ENCODE results near the gene KRT39. TPM values are rescaled to one million over a fixed set of nuclear protein-coding genes. Genes with fewer than 3 reads are reported as not detected.
"Not testable (repeated sequence)": the region's sequence is repeated elsewhere in the genome, so short reads cannot be mapped to it uniquely, and the experiment has no call there.

KRT39 gene
- total RNA-seq, 1 donor from 2014 or later, result 3.1 TPM

DNA sequence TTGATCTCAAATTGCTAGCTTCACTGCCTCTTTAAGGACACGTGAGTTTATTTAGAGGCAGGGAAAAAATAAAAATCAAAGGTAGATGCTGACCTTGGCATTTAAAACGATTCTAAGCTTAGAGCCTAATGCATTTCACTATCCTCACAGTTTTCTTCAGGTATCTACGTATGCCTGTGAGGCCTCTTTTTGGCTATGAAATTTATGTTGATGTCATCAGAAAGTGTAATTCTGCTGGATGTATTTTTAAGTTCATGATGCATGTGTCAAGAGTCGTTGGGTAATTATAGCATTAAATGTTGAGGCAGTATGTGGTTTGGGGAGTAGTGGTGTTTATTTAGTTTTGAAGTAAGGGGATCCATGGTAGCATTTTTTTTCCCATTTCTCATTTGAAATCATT is 37.2 kb upstream of the KRT39 start:
- Histone ChIP-seq H3K4me1 (ENCODE audit: control insufficient read depth in 3 of 3, insufficient read depth in 3 of 3, low read length in 3 of 3) (no peaks in the 10 kb centered on the region), H3K36me3 (ENCODE audit: control insufficient read depth in 3 of 3, insufficient read depth in 3 of 3, low read length in 3 of 3) (no peaks in the 10 kb centered on the region), H3K27me3 (ENCODE audit: control insufficient read depth in 3 of 3, insufficient read depth in 3 of 3, low read length in 3 of 3) (peaks cover 0 to 6% (median 3%) of the 10 kb centered on the region in 3 donors), H3K9me3 (ENCODE audit: control insufficient read depth in 3 of 3, low read length in 3 of 3) (no peaks in the 10 kb centered on the region), H3K4me3 (ENCODE audit: low read length in 3 of 3) (no peak overlapping the region), H3K9ac (ENCODE audit: low read depth in 1 of 3, low read length in 3 of 3) (no peak overlapping the region), H3K27ac (ENCODE audit: low read depth, low read length) (no peak overlapping the region)

DNA sequence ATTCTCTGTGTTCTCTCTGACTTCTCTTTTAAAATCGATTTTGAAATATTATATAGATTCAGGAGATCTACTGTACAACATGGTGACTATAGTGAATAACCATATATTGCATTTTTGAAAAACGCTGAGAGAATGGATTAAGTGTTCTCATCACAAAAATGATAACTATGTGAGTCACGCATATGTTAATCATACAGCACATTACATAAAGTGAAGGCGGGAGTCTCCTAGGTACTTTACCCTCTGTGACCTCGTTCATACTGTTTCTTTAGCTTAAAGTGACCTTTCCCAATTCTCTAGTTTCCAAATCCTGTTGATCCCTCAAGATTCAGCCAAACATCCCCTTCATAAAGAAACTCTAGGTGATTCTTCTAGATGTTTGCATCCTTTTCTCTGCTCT is 36.1 kb upstream of the KRT39 start:
- no peaks in the 10 kb centered on the region for H3K4me1 ChIP-seq (ENCODE audit: control insufficient read depth in 3 of 3, insufficient read depth in 3 of 3, low read length in 3 of 3)
- no peaks in the 10 kb centered on the region for H3K36me3 ChIP-seq (ENCODE audit: control insufficient read depth in 3 of 3, insufficient read depth in 3 of 3, low read length in 3 of 3)
- no peak overlapping the region for H3K27ac ChIP-seq (ENCODE audit: low read depth, low read length)

DNA sequence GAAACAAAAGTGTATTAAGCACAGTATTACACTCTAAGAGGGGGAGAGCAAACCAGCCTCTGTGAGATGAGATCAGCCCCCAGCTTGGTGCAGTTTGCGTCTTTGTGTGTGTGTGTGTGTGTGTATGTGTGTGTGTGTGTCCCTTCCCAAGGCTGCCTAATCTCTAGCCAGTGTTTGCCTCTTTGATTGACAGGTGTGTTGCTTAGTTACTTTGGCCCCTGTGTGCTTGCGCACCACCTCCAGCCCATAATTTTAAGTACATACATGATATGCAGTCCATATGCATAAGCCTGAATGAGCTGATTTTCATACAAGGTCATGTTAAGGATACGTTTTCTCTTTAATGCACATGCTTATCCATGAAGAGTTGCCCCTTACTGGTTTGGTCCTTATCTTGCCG is 35.0 kb upstream of the KRT39 start:
- no peak overlapping the region for H3K9ac ChIP-seq (ENCODE audit: low read depth in 1 of 3, low read length in 3 of 3)
- H3K27ac ChIP-seq (ENCODE audit: low read depth, low read length), result no peak overlapping the region
- no peaks in the 10 kb centered on the region for H3K9me3 ChIP-seq (ENCODE audit: control insufficient read depth in 3 of 3, low read length in 3 of 3)
- peaks cover 0 to 9% (median 3%) of the 10 kb centered on the region in 3 donors for H3K27me3 ChIP-seq (ENCODE audit: control insufficient read depth in 3 of 3, insufficient read depth in 3 of 3, low read length in 3 of 3)
- H3K4me3 ChIP-seq (ENCODE audit: low read length in 3 of 3), result no peak overlapping the region
- H3K36me3 ChIP-seq (ENCODE audit: control insufficient read depth in 3 of 3, insufficient read depth in 3 of 3, low read length in 3 of 3), result no peaks in the 10 kb centered on the region
- no peaks in the 10 kb centered on the region for H3K4me1 ChIP-seq (ENCODE audit: control insufficient read depth in 3 of 3, insufficient read depth in 3 of 3, low read length in 3 of 3)

More for the DNA sequence above, 36.1 kb upstream of the KRT39 start:
- H3K9ac ChIP-seq (ENCODE audit: low read depth in 1 of 3, low read length in 3 of 3), result no peak overlapping the region
- H3K9me3 ChIP-seq (ENCODE audit: control insufficient read depth in 3 of 3, low read length in 3 of 3), result no peaks in the 10 kb centered on the region
- H3K4me3 ChIP-seq (ENCODE audit: low read length in 3 of 3), result no peak overlapping the region
- H3K27me3 ChIP-seq (ENCODE audit: control insufficient read depth in 3 of 3, insufficient read depth in 3 of 3, low read length in 3 of 3), result peaks cover 0 to 6% (median 3%) of the 10 kb centered on the region in 3 donors

DNA sequence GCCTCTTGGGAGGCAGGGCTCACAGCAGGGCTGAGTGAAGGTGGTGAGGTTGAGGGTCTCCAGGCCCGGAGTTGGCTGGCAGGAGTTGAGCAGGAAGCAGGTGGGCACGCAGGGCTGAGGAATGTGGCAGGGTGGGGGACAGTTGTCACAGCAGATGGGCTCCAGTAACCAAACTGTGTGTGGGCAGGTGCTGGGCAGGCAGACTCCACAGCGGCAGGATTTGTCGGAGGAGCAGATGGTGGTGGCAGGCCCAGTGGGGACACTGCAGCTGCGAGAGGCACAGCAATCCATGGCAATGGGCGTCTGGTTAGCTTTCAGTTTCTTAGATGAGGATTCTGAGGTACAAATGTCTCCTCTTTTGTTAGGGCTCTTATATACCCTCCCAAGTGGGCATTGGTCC is 32.8 kb upstream of the KRT39 start, which contains the start of gene KRTAP3-2:
Gene KRTAP3-2 (minus strand): TSS at position 344 of the 400 bp plus-strand sequence. CDS start 53 bp downstream, at position 291.
- H3K36me3 ChIP-seq (ENCODE audit: control insufficient read depth in 3 of 3, insufficient read depth in 3 of 3, low read length in 3 of 3); H3K27ac ChIP-seq (ENCODE audit: low read depth, low read length); H3K4me3 ChIP-seq (ENCODE audit: low read length in 3 of 3); H3K4me1 ChIP-seq (ENCODE audit: control insufficient read depth in 3 of 3, insufficient read depth in 3 of 3, low read length in 3 of 3); H3K9ac ChIP-seq (ENCODE audit: low read depth in 1 of 3, low read length in 3 of 3); H3K9me3 ChIP-seq (ENCODE audit: control insufficient read depth in 3 of 3, low read length in 3 of 3): not testable (repeated sequence)
- peaks cover 2 to 12% (median 3%) of the 10 kb centered on the region in 3 donors for H3K27me3 ChIP-seq (ENCODE audit: control insufficient read depth in 3 of 3, insufficient read depth in 3 of 3, low read length in 3 of 3)

DNA sequence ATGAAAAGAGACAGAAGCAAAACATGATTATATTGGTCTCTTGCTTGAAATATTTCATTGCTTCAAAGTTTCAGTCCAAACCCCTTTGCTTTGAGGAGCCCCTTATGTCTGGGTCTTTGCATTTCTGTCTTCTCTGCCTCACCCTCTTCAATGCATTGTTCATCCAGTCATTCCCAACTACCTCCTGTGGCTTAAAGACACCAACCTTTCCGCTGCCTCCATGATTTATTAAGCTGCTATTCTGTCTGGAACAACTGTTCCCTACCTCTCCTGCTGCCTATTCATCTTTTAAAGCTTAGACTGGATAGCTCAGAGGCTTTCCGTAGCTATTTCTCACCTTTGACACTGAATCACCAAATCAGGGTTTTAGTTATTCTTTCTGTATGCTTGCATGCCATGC is 30.6 kb upstream of the KRT39 start:
- Histone ChIP-seq H3K4me3 (ENCODE audit: low read length in 3 of 3) (no peak overlapping the region), H3K27ac (ENCODE audit: low read depth, low read length) (no peak overlapping the region), H3K4me1 (ENCODE audit: control insufficient read depth in 3 of 3, insufficient read depth in 3 of 3, low read length in 3 of 3) (no peaks in the 10 kb centered on the region), H3K27me3 (ENCODE audit: control insufficient read depth in 3 of 3, insufficient read depth in 3 of 3, low read length in 3 of 3) (peaks cover 3 to 15% (median 5%) of the 10 kb centered on the region in 3 donors), H3K9me3 (ENCODE audit: control insufficient read depth in 3 of 3, low read length in 3 of 3) (no peaks in the 10 kb centered on the region), H3K36me3 (ENCODE audit: control insufficient read depth in 3 of 3, insufficient read depth in 3 of 3, low read length in 3 of 3) (no peaks in the 10 kb centered on the region), H3K9ac (ENCODE audit: low read depth in 1 of 3, low read length in 3 of 3) (no peak overlapping the region)

DNA sequence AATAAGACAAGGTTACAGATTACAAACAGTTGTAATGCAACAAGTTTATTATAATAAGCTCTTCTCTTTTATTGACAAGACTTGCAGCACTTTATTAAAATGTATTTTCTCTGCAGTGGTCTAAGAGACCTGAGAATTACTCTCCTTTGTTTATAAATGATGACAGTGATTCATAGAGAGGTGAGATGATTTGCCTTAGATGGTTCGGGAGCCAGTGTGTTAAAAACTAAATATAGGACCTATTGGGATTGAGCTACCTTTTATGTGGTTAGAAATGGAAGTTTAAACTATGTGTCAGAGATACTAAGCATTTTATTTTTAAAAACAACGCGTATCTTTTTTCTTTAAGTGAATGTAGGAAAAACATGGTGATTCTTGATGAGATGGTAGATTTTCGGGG is 30.1 kb upstream of the KRT39 start:
- no peaks in the 10 kb centered on the region for H3K36me3 ChIP-seq (ENCODE audit: control insufficient read depth in 3 of 3, insufficient read depth in 3 of 3, low read length in 3 of 3)
- H3K27ac ChIP-seq (ENCODE audit: low read depth, low read length), result no peak overlapping the region
- no peak overlapping the region for H3K4me3 ChIP-seq (ENCODE audit: low read length in 3 of 3)
- H3K9me3 ChIP-seq (ENCODE audit: control insufficient read depth in 3 of 3, low read length in 3 of 3), result no peaks in the 10 kb centered on the region
- H3K9ac ChIP-seq (ENCODE audit: low read depth in 1 of 3, low read length in 3 of 3), result no peak overlapping the region
- H3K4me1 ChIP-seq (ENCODE audit: control insufficient read depth in 3 of 3, insufficient read depth in 3 of 3, low read length in 3 of 3), result no peaks in the 10 kb centered on the region
- H3K27me3 ChIP-seq (ENCODE audit: control insufficient read depth in 3 of 3, insufficient read depth in 3 of 3, low read length in 3 of 3), result peaks cover 3 to 13% (median 5%) of the 10 kb centered on the region in 3 donors

DNA sequence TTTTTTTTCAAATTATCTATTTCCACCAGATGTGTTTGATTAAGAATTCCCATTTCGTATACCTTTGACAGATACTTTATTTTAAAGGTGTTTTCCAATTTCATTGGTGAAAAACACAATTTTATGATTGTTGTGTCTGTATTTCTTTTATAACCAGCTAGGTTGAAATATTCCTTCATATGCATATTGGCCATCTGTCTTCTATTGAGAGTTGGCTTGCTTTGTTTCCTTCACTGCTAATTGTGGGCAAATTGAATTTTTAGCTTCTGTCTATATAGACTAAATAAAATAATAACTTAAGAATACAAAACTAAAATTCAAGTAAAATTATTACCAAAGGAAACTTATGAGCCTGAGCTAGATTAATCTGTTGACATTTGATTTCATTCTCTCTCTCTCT is 28.4 kb upstream of the KRT39 start:
- Histone ChIP-seq H3K27me3 (ENCODE audit: control insufficient read depth in 3 of 3, insufficient read depth in 3 of 3, low read length in 3 of 3) (peaks cover 3 to 9% (median 5%) of the 10 kb centered on the region in 3 donors), H3K27ac (ENCODE audit: low read depth, low read length) (no peak overlapping the region), H3K9me3 (ENCODE audit: control insufficient read depth in 3 of 3, low read length in 3 of 3) (no peaks in the 10 kb centered on the region), H3K36me3 (ENCODE audit: control insufficient read depth in 3 of 3, insufficient read depth in 3 of 3, low read length in 3 of 3) (no peaks in the 10 kb centered on the region), H3K4me3 (ENCODE audit: low read length in 3 of 3) (no peak overlapping the region), H3K9ac (ENCODE audit: low read depth in 1 of 3, low read length in 3 of 3) (no peak overlapping the region), H3K4me1 (ENCODE audit: control insufficient read depth in 3 of 3, insufficient read depth in 3 of 3, low read length in 3 of 3) (no peaks in the 10 kb centered on the region)

DNA sequence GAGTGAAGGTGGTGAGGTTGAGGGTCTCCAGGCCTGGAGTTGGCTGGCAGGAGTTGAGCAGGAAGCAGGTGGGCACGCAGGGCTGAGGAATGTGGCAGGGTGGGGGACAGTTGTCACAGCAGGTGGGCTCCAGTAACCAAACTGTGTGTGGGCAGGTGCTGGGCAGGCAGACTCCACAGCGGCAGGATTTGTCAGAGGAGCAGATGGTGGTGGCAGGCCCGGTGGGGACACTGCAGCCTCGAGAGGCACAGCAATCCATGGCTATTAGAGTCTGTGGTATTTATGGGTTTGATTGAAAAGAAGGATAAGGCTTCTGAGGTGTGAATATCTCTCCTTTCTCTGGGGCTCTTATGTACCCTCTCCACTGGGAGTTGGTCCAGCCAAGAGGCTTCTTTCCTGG is 27.1 kb upstream of the KRT39 start, which contains the start of gene KRTAP3-3:
Gene KRTAP3-3 (minus strand): TSS at position 326 of the 400 bp plus-strand sequence. CDS start 67 bp downstream, at position 259.
- Histone ChIP-seq H3K4me1 (ENCODE audit: control insufficient read depth in 3 of 3, insufficient read depth in 3 of 3, low read length in 3 of 3) (no peaks in the 10 kb centered on the region), H3K27ac (ENCODE audit: low read depth, low read length) (no peak within 1 kb of the TSS), H3K36me3 (ENCODE audit: control insufficient read depth in 3 of 3, insufficient read depth in 3 of 3, low read length in 3 of 3) (no peaks in the 10 kb centered on the region), H3K4me3 (ENCODE audit: low read length in 3 of 3) (no peak within 1 kb of the TSS), H3K27me3 (ENCODE audit: control insufficient read depth in 3 of 3, insufficient read depth in 3 of 3, low read length in 3 of 3) (peaks cover 3 to 9% (median 5%) of the 10 kb centered on the region in 3 donors), H3K9me3 (ENCODE audit: control insufficient read depth in 3 of 3, low read length in 3 of 3) (no peaks in the 10 kb centered on the region), H3K9ac (ENCODE audit: low read depth in 1 of 3, low read length in 3 of 3) (no peak within 1 kb of the TSS)

DNA sequence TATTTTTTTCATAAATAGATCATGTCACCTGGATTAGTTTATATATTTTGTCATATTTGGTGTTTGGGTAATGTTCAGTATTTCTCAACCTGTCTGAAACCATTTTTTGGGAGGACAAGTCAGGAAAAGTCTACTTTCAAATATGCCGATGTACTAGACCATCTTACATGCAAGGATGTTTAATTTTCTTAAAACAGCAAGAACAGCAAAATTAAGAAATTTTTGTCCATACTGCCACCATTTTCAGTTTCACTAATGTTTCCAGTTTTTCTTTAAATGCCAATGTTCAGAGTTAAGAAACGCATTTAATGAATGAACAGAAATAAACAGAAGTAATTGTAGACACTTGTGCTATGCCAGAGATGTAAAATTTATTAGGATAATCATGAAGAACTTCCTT is 26.3 kb upstream of the KRT39 start:
- peaks cover 3 to 9% (median 5%) of the 10 kb centered on the region in 3 donors for H3K27me3 ChIP-seq (ENCODE audit: control insufficient read depth in 3 of 3, insufficient read depth in 3 of 3, low read length in 3 of 3)
- no peak overlapping the region for H3K9ac ChIP-seq (ENCODE audit: low read depth in 1 of 3, low read length in 3 of 3)
- no peak overlapping the region for H3K4me3 ChIP-seq (ENCODE audit: low read length in 3 of 3)
- no peaks in the 10 kb centered on the region for H3K4me1 ChIP-seq (ENCODE audit: control insufficient read depth in 3 of 3, insufficient read depth in 3 of 3, low read length in 3 of 3)
- no peaks in the 10 kb centered on the region for H3K36me3 ChIP-seq (ENCODE audit: control insufficient read depth in 3 of 3, insufficient read depth in 3 of 3, low read length in 3 of 3)
- no peaks in the 10 kb centered on the region for H3K9me3 ChIP-seq (ENCODE audit: control insufficient read depth in 3 of 3, low read length in 3 of 3)
- H3K27ac ChIP-seq (ENCODE audit: low read depth, low read length), result no peak overlapping the region

DNA sequence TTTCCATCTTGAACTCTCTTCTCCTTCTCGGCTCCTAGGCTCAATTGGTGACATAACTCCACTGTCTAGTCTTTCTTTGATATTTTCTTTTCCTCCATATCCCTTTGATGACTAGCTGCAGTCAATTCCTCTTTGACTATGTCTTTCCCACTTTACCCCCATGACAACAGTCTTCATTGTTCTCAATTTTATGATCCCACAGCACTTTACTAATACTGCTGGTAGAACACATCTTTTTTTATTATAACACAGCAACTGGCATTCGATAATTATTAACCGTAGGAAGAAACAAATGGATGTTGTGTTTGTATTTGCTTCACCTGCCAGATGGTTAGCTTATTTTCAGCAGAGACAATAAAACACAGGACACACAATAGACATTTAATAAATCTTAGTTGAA is 25.9 kb upstream of the KRT39 start:
- no peak overlapping the region for H3K9ac ChIP-seq (ENCODE audit: low read depth in 1 of 3, low read length in 3 of 3)
- no peaks in the 10 kb centered on the region for H3K4me1 ChIP-seq (ENCODE audit: control insufficient read depth in 3 of 3, insufficient read depth in 3 of 3, low read length in 3 of 3)
- H3K4me3 ChIP-seq (ENCODE audit: low read length in 3 of 3), result no peak overlapping the region
- no peaks in the 10 kb centered on the region for H3K9me3 ChIP-seq (ENCODE audit: control insufficient read depth in 3 of 3, low read length in 3 of 3)
- H3K36me3 ChIP-seq (ENCODE audit: control insufficient read depth in 3 of 3, insufficient read depth in 3 of 3, low read length in 3 of 3), result no peaks in the 10 kb centered on the region
- H3K27me3 ChIP-seq (ENCODE audit: control insufficient read depth in 3 of 3, insufficient read depth in 3 of 3, low read length in 3 of 3), result peaks cover 3 to 9% (median 5%) of the 10 kb centered on the region in 3 donors
- H3K27ac ChIP-seq (ENCODE audit: low read depth, low read length), result no peak overlapping the region
